Endometrial microvascular endothelial cells (primary cell): ENCODE data around the gene OSTF1. TPM values are rescaled to one million over a fixed set of nuclear protein-coding genes. Genes with fewer than 3 reads are reported as not detected.

Source experiments
- in situ Hi-C: cut with HindIII; loops from 2 replicates; pipeline ENCODE4 v1.10.0; 2017; ENCODE audit warnings: low sequenced_read_pairs, low pct_unique_long_range_greater_than_20kb; ENCODE audit errors: inconsistent ontology term
- total RNA-seq: library from RNA; depleted of rRNA; stranded (reverse); fragments of >200 nt; gene quantifications from one replicate; pipeline ENCODE4 v1.2.3, GENCODE V29; 2015; ENCODE audit errors: inconsistent ontology term

Gene OSTF1
- total RNA-seq, 1 donor from 2014 or later, result 83.8 TPM

GRCh38 chr9:75188756-75189155, 100.4 kb downstream of the OSTF1 start:
- in situ Hi-C loops, result no loop called here

- in situ Hi-C loops, result no loop called here
Observed at GRCh38 chr9:75190762-75191161, 102.4 kb downstream of the OSTF1 start.

Other genes starting within 250 kb of the OSTF1 start
- 0.09 TPM for gene TRPM6, start 200.6 kb upstream of the OSTF1 start, total RNA-seq
- gene C9orf40, start 135.6 kb upstream of the OSTF1 start, total RNA-seq, result 8.5 TPM
- gene CARNMT1, start 60.2 kb upstream of the OSTF1 start, total RNA-seq, result 18.5 TPM
- 17.4 TPM for gene NMRK1, start 359 bp upstream of the OSTF1 start, total RNA-seq